Endothelial cell of umbilical vein (primary cell): Measurements from ENCODE around the gene CRIM1. TPM values are rescaled to one million over a fixed set of nuclear protein-coding genes. Genes with fewer than 3 reads are reported as not detected.

Experiments
- BruUV-seq: library from RNA; stranded (reverse); fragments of 400-500 nt; replicated peaks from 2 replicates; lab custom pipeline; 2021; lab: Mats Ljungman, UMichigan
- CTCF ChIA-PET: fragments of 300-600, 350-600 bp; sonication (Branson Sonifier 250); formaldehyde crosslinking; loops from one replicate; lab custom pipeline; 2021; ENCODE audit warnings: antibody characterized with exemption, inconsistent platforms; lab: Charles Lee
- POLR2A ChIA-PET: fragments of 300-600, 350-600 bp; sonication (Branson Sonifier 250); formaldehyde crosslinking; loops from one replicate; lab custom pipeline; 2021; ENCODE audit warnings: antibody characterized with exemption, inconsistent platforms; lab: Charles Lee
- DNase-seq: peaks from one replicate; pipeline ENCODE4 v3.0.0-alpha.2; 2011; ENCODE audit warnings: low read depth, low spot score
- FAIRE-seq: peaks from 2 replicates; lab custom pipeline; 2011; peaks lifted over from hg19 to GRCh38; lab: Jason Lieb, UNC
- H2AFZ ChIP-seq: 2 replicates; pipeline ENCODE4 v1.6.0; 2012; ENCODE audit warnings: low read depth, low read length, control low read depth, inconsistent platforms
- H3K27ac ChIP-seq: 2 replicates; pipeline ENCODE4 v1.5.1; 2011; ENCODE audit warnings: low read depth, mild to moderate bottlenecking, control low read depth, low read length, moderate library complexity; ENCODE audit not compliant: insufficient read depth
- H3K27me3 ChIP-seq, 2 experiments: 2 replicates each; pipeline versions ENCODE4 v1.6.0 to v1.6.1; 2011; ENCODE audit warnings: low read length in 2 of 2, mixed read lengths in 1 of 2; ENCODE audit not compliant: control insufficient read depth in 2 of 2, insufficient read depth in 2 of 2
- H3K36me3 ChIP-seq, 2 experiments: 2 replicates in 1 of 2; 3 replicates in 1 of 2; pipeline ENCODE4 v1.5.1; 2011; ENCODE audit warnings: low read length in 2 of 2, mild to moderate bottlenecking in 1 of 2, moderate library complexity in 1 of 2; ENCODE audit not compliant: control insufficient read depth in 2 of 2, insufficient read depth in 2 of 2; ENCODE audit errors: extremely low read depth in 1 of 2
- H3K4me1 ChIP-seq: 3 replicates; pipeline ENCODE4 v1.5.1; 2011; ENCODE audit warnings: mild to moderate bottlenecking, low read length; ENCODE audit not compliant: control insufficient read depth, insufficient read depth; ENCODE audit errors: extremely low read depth
- H3K4me2 ChIP-seq: 2 replicates; pipeline ENCODE4 v1.6.1; 2011; ENCODE audit warnings: low read length, control low read depth, mixed read lengths; ENCODE audit not compliant: insufficient read depth
- H3K4me3 ChIP-seq, 3 experiments: fragments of 200-600 bp in 1 of 3; sonication (generic), shearing (Covaris generic) in 1 of 3; replicated peaks in 1 of 3; 2 replicates each; pipeline ENCODE4 v1.5.1; 2011 to 2016; ENCODE audit warnings: control low read depth in 3 of 3, low read length in 3 of 3, mild to moderate bottlenecking in 2 of 3, inconsistent platforms in 1 of 3, low read depth in 1 of 3, moderate library complexity in 1 of 3; ENCODE audit not compliant: insufficient read depth in 1 of 3
- H3K79me2 ChIP-seq: 2 replicates; pipeline ENCODE4 v1.6.0; 2012; ENCODE audit warnings: low read length, inconsistent platforms; ENCODE audit not compliant: control insufficient read depth, insufficient read depth
- H3K9ac ChIP-seq: replicated peaks from 2 replicates; pipeline ENCODE3; 2011; ENCODE audit warnings: low read length, control low read depth; ENCODE audit not compliant: insufficient read depth; ENCODE audit errors: extremely low read depth
- H3K9me1 ChIP-seq: replicated peaks from 3 replicates; pipeline ENCODE4 v1.6.0; 2011; ENCODE audit warnings: mild to moderate bottlenecking, low read length; ENCODE audit not compliant: control insufficient read depth, insufficient read depth; ENCODE audit errors: extremely low read depth
- H3K9me3 ChIP-seq: replicated peaks from 2 replicates; pipeline ENCODE4 v1.5.1; 2012; ENCODE audit warnings: low read length, inconsistent platforms; ENCODE audit not compliant: control insufficient read depth, insufficient read depth
- H4K20me1 ChIP-seq: replicated peaks from 2 replicates; pipeline ENCODE3; 2011; ENCODE audit warnings: mild to moderate bottlenecking, low read length; ENCODE audit not compliant: control insufficient read depth, insufficient read depth; ENCODE audit errors: extremely low read depth
- EZH2 ChIP-seq: IDR thresholded peaks from 2 replicates; pipeline ENCODE4 v1.6.1; 2012; ENCODE audit warnings: borderline replicate concordance, low read depth, mild to moderate bottlenecking, moderate library complexity, low read length, inconsistent platforms; ENCODE audit not compliant: severe bottlenecking
- FOS ChIP-seq: IDR thresholded peaks from 2 replicates; pipeline ENCODE4 v1.6.1; 2011; ENCODE audit warnings: mild to moderate bottlenecking, low read length, moderate library complexity, borderline replicate concordance; ENCODE audit not compliant: insufficient read depth
- GATA2 ChIP-seq: IDR thresholded peaks from 2 replicates; pipeline ENCODE4 v1.7.0; 2011; ENCODE audit warnings: low read depth, mild to moderate bottlenecking, moderate library complexity, mixed read lengths, low read length; ENCODE audit not compliant: insufficient read length, insufficient read depth
- JUN ChIP-seq: IDR thresholded peaks from 2 replicates; pipeline ENCODE4 v1.6.1; 2011; ENCODE audit warnings: borderline replicate concordance, low read depth; ENCODE audit not compliant: insufficient read length, insufficient read depth
- MYC ChIP-seq: IDR thresholded peaks from one replicate; pipeline ENCODE4 v1.6.1; 2011; ENCODE audit warnings: mild to moderate bottlenecking, low read depth, low read length
- POLR2A ChIP-seq: IDR thresholded peaks from 2 replicates; pipeline ENCODE4 v1.6.1; 2012; ENCODE audit warnings: low read depth, mild to moderate bottlenecking, control low read depth, low read length
- POLR2AphosphoS5 ChIP-seq: IDR thresholded peaks from 2 replicates; pipeline ENCODE4 v1.6.1; 2012; ENCODE audit warnings: low read depth, mild to moderate bottlenecking, control low read depth, low read length, moderate library complexity; ENCODE audit not compliant: insufficient read depth
- dilution Hi-C: fragments of 300-500 bp; cut with MboI; formaldehyde crosslinking; loops from one replicate; pipeline ENCODE4 v1.15.0; 2019; ENCODE audit warnings: low sequenced_read_pairs; ENCODE audit not compliant: extremely low pct_ligation_motif_present
- intact Hi-C: fragments of 100-400 bp; cut with micrococcal nuclease; formaldehyde crosslinking; loops from one replicate; pipeline ENCODE4 v1.10.0; 2022
- polyA plus RNA-seq, 4 experiments: library from polyadenylated mRNA; depleted of rRNA in 3 of 4; stranded (reverse) in 3 of 4; unstranded in 1 of 4; fragments of >200 nt; gene quantifications; 2 replicates each; pipeline versions ENCODE4 v1.2.1 to v1.2.3, GENCODE V29; 2011 to 2012; ENCODE audit warnings: missing spikeins in 1 of 4
- total RNA-seq: library from RNA; stranded (reverse); gene quantifications from 2 replicates; pipeline ENCODE4 v1.2.3, GENCODE V29; 2021
- TF ChIP-seq, protein P1 (sequence below): IDR thresholded peaks from 2 replicates; pipeline ENCODE4 v1.6.1; 2011; ENCODE audit not compliant: insufficient read depth, insufficient read length
- TF ChIP-seq, protein P2 (sequence below), 2 donors: IDR thresholded peaks; 1 replicate in 1 of 2; 2 replicates in 1 of 2; pipeline ENCODE4 v1.5.1; 2011; ENCODE audit warnings: low read length in 2 of 2, mild to moderate bottlenecking in 2 of 2, moderate library complexity in 2 of 2, control low read depth in 1 of 2, inconsistent platforms in 1 of 2, low read depth in 1 of 2; ENCODE audit not compliant: insufficient read depth in 1 of 2; ENCODE audit errors: extremely low read depth in 1 of 2

The CRIM1 gene
- total and polyA plus RNA-seq, 2 donors (not counting 3 experiments of a cell fraction or from before 2014, with no cell fraction given), result 422 to 649 TPM

- H2AFZ ChIP-seq, result no peak overlapping the region
- H3K4me2 ChIP-seq, result peak overlapping the region; percentile 72
- H3K27ac ChIP-seq, result peak overlapping the region; percentile 92
- H4K20me1 ChIP-seq, result peaks cover 4% of the 10 kb centered on the region
- H3K36me3 ChIP-seq, result peaks cover 8 to 25% of the 10 kb centered on the region in 2 experiments
- no peaks in the 10 kb centered on the region for H3K27me3 ChIP-seq
- intact Hi-C loops, result loop anchor here (1.0 to 2.0 kb wide), 5 partner anchors 9 to 58 kb away; partner anchors contain the start of gene CRIM1
- H3K9me3 ChIP-seq, result no peaks in the 10 kb centered on the region
- dilution Hi-C loops, result no loop called here
- DNase-seq, result peak; percentile 88
- TF ChIP-seq POLR2AphosphoS5 (peak; percentile 47), MYC (no peak), JUN (peak; percentile 13), POLR2A (peak; percentile 78), FOS (no peak), EZH2 (no peak), GATA2 (no peak)
- TF ChIP-seq, protein P1, sequence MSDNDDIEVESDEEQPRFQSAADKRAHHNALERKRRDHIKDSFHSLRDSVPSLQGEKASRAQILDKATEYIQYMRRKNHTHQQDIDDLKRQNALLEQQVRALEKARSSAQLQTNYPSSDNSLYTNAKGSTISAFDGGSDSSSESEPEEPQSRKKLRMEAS, result no peak
- TF ChIP-seq, protein P2, sequence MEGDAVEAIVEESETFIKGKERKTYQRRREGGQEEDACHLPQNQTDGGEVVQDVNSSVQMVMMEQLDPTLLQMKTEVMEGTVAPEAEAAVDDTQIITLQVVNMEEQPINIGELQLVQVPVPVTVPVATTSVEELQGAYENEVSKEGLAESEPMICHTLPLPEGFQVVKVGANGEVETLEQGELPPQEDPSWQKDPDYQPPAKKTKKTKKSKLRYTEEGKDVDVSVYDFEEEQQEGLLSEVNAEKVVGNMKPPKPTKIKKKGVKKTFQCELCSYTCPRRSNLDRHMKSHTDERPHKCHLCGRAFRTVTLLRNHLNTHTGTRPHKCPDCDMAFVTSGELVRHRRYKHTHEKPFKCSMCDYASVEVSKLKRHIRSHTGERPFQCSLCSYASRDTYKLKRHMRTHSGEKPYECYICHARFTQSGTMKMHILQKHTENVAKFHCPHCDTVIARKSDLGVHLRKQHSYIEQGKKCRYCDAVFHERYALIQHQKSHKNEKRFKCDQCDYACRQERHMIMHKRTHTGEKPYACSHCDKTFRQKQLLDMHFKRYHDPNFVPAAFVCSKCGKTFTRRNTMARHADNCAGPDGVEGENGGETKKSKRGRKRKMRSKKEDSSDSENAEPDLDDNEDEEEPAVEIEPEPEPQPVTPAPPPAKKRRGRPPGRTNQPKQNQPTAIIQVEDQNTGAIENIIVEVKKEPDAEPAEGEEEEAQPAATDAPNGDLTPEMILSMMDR (IDR thresholded peaks at IDR 0.05; ENCODE audit: extremely low read depth in 1 of 2, insufficient read depth in 1 of 2, low read depth in 1 of 2, low read length in 2 of 2), result no peak
- POLR2A ChIA-PET, result interaction anchor here (1.2 to 1.9 kb wide), 3 partner anchors 8 to 43 kb away, joined by 3 to 7 read pairs (median 4); no protein-coding TSS in a partner anchor
- H3K79me2 ChIP-seq, result peaks cover 100% of the 10 kb centered on the region
- peaks cover 88% of the 10 kb centered on the region for H3K4me1 ChIP-seq
- peak overlapping the region in 1 of 3 experiments; percentile 8 for H3K4me3 ChIP-seq
- CTCF ChIA-PET, result interaction anchor here (2.1 to 2.4 kb wide), 3 partner anchors 25 to 47 kb away, joined by 8 to 14 read pairs (median 10); no protein-coding TSS in a partner anchor
- no peak for FAIRE-seq
- H3K9ac ChIP-seq, result peak overlapping the region; percentile 72
- no TSS peak for BruUV-seq
- peaks cover 4% of the 10 kb centered on the region for H3K9me1 ChIP-seq
Observed at GRCh38 chr2:36413218-36413617, 57.6 kb downstream of the CRIM1 start.
